Endothelial cell of umbilical vein (primary cell): ENCODE measurements around the gene PPP6R1. TPM values are rescaled to one million over a fixed set of nuclear protein-coding genes. Genes with fewer than 3 reads are reported as not detected.
A peak's percentile ranks its signal among the peaks of the same experiment; 100 is the strongest.

Source experiments
- BruUV-seq: library from RNA; stranded (reverse); fragments of 400-500 nt; replicated peaks from 2 replicates; lab custom pipeline; 2021; lab: Mats Ljungman, UMichigan
- CTCF ChIA-PET: fragments of 300-600, 350-600 bp; sonication (Branson Sonifier 250); formaldehyde crosslinking; loops from one replicate; lab custom pipeline; 2021; ENCODE audit warnings: antibody characterized with exemption, inconsistent platforms; lab: Charles Lee
- POLR2A ChIA-PET: fragments of 300-600, 350-600 bp; sonication (Branson Sonifier 250); formaldehyde crosslinking; loops from one replicate; lab custom pipeline; 2021; ENCODE audit warnings: antibody characterized with exemption, inconsistent platforms; lab: Charles Lee
- DNase-seq: peaks from one replicate; pipeline ENCODE4 v3.0.0-alpha.2; 2011; ENCODE audit warnings: low read depth, low spot score
- FAIRE-seq: peaks from 2 replicates; lab custom pipeline; 2011; peaks lifted over from hg19 to GRCh38; lab: Jason Lieb, UNC
- H2AFZ ChIP-seq: 2 replicates; pipeline ENCODE4 v1.6.0; 2012; ENCODE audit warnings: low read depth, low read length, control low read depth, inconsistent platforms
- H3K27ac ChIP-seq: 2 replicates; pipeline ENCODE4 v1.5.1; 2011; ENCODE audit warnings: low read depth, mild to moderate bottlenecking, control low read depth, low read length, moderate library complexity; ENCODE audit not compliant: insufficient read depth
- H3K27me3 ChIP-seq, 2 experiments: 2 replicates each; pipeline versions ENCODE4 v1.6.0 to v1.6.1; 2011; ENCODE audit warnings: low read length in 2 of 2, mixed read lengths in 1 of 2; ENCODE audit not compliant: control insufficient read depth in 2 of 2, insufficient read depth in 2 of 2
- H3K36me3 ChIP-seq, 2 experiments: 2 replicates in 1 of 2; 3 replicates in 1 of 2; pipeline ENCODE4 v1.5.1; 2011; ENCODE audit warnings: low read length in 2 of 2, mild to moderate bottlenecking in 1 of 2, moderate library complexity in 1 of 2; ENCODE audit not compliant: control insufficient read depth in 2 of 2, insufficient read depth in 2 of 2; ENCODE audit errors: extremely low read depth in 1 of 2
- H3K4me1 ChIP-seq: 3 replicates; pipeline ENCODE4 v1.5.1; 2011; ENCODE audit warnings: mild to moderate bottlenecking, low read length; ENCODE audit not compliant: control insufficient read depth, insufficient read depth; ENCODE audit errors: extremely low read depth
- H3K4me2 ChIP-seq: 2 replicates; pipeline ENCODE4 v1.6.1; 2011; ENCODE audit warnings: low read length, control low read depth, mixed read lengths; ENCODE audit not compliant: insufficient read depth
- H3K4me3 ChIP-seq, 3 experiments: fragments of 200-600 bp in 1 of 3; sonication (generic), shearing (Covaris generic) in 1 of 3; replicated peaks in 1 of 3; 2 replicates each; pipeline ENCODE4 v1.5.1; 2011 to 2016; ENCODE audit warnings: control low read depth in 3 of 3, low read length in 3 of 3, mild to moderate bottlenecking in 2 of 3, inconsistent platforms in 1 of 3, low read depth in 1 of 3, moderate library complexity in 1 of 3; ENCODE audit not compliant: insufficient read depth in 1 of 3
- H3K79me2 ChIP-seq: 2 replicates; pipeline ENCODE4 v1.6.0; 2012; ENCODE audit warnings: low read length, inconsistent platforms; ENCODE audit not compliant: control insufficient read depth, insufficient read depth
- H3K9ac ChIP-seq: replicated peaks from 2 replicates; pipeline ENCODE3; 2011; ENCODE audit warnings: low read length, control low read depth; ENCODE audit not compliant: insufficient read depth; ENCODE audit errors: extremely low read depth
- H3K9me1 ChIP-seq: replicated peaks from 3 replicates; pipeline ENCODE4 v1.6.0; 2011; ENCODE audit warnings: mild to moderate bottlenecking, low read length; ENCODE audit not compliant: control insufficient read depth, insufficient read depth; ENCODE audit errors: extremely low read depth
- H3K9me3 ChIP-seq: replicated peaks from 2 replicates; pipeline ENCODE4 v1.5.1; 2012; ENCODE audit warnings: low read length, inconsistent platforms; ENCODE audit not compliant: control insufficient read depth, insufficient read depth
- H4K20me1 ChIP-seq: replicated peaks from 2 replicates; pipeline ENCODE3; 2011; ENCODE audit warnings: mild to moderate bottlenecking, low read length; ENCODE audit not compliant: control insufficient read depth, insufficient read depth; ENCODE audit errors: extremely low read depth
- CTCF ChIP-seq, 2 donors: IDR thresholded peaks; 1 replicate in 1 of 2; 2 replicates in 1 of 2; pipeline ENCODE4 v1.5.1; 2011; ENCODE audit warnings: low read length in 2 of 2, mild to moderate bottlenecking in 2 of 2, moderate library complexity in 2 of 2, control low read depth in 1 of 2, inconsistent platforms in 1 of 2, low read depth in 1 of 2; ENCODE audit not compliant: insufficient read depth in 1 of 2; ENCODE audit errors: extremely low read depth in 1 of 2
- EZH2 ChIP-seq: IDR thresholded peaks from 2 replicates; pipeline ENCODE4 v1.6.1; 2012; ENCODE audit warnings: borderline replicate concordance, low read depth, mild to moderate bottlenecking, moderate library complexity, low read length, inconsistent platforms; ENCODE audit not compliant: severe bottlenecking
- FOS ChIP-seq: IDR thresholded peaks from 2 replicates; pipeline ENCODE4 v1.6.1; 2011; ENCODE audit warnings: mild to moderate bottlenecking, low read length, moderate library complexity, borderline replicate concordance; ENCODE audit not compliant: insufficient read depth
- GATA2 ChIP-seq: IDR thresholded peaks from 2 replicates; pipeline ENCODE4 v1.7.0; 2011; ENCODE audit warnings: low read depth, mild to moderate bottlenecking, moderate library complexity, mixed read lengths, low read length; ENCODE audit not compliant: insufficient read length, insufficient read depth
- JUN ChIP-seq: IDR thresholded peaks from 2 replicates; pipeline ENCODE4 v1.6.1; 2011; ENCODE audit warnings: borderline replicate concordance, low read depth; ENCODE audit not compliant: insufficient read length, insufficient read depth
- MAX ChIP-seq: IDR thresholded peaks from 2 replicates; pipeline ENCODE4 v1.6.1; 2011; ENCODE audit not compliant: insufficient read depth, insufficient read length
- MYC ChIP-seq: IDR thresholded peaks from one replicate; pipeline ENCODE4 v1.6.1; 2011; ENCODE audit warnings: mild to moderate bottlenecking, low read depth, low read length
- POLR2A ChIP-seq: IDR thresholded peaks from 2 replicates; pipeline ENCODE4 v1.6.1; 2012; ENCODE audit warnings: low read depth, mild to moderate bottlenecking, control low read depth, low read length
- POLR2AphosphoS5 ChIP-seq: IDR thresholded peaks from 2 replicates; pipeline ENCODE4 v1.6.1; 2012; ENCODE audit warnings: low read depth, mild to moderate bottlenecking, control low read depth, low read length, moderate library complexity; ENCODE audit not compliant: insufficient read depth
- dilution Hi-C: fragments of 300-500 bp; cut with MboI; formaldehyde crosslinking; loops from one replicate; pipeline ENCODE4 v1.15.0; 2019; ENCODE audit warnings: low sequenced_read_pairs; ENCODE audit not compliant: extremely low pct_ligation_motif_present
- intact Hi-C: fragments of 100-400 bp; cut with micrococcal nuclease; formaldehyde crosslinking; loops from one replicate; pipeline ENCODE4 v1.10.0; 2022
- polyA plus RNA-seq, 4 experiments: library from polyadenylated mRNA; depleted of rRNA in 3 of 4; stranded (reverse) in 3 of 4; unstranded in 1 of 4; fragments of >200 nt; gene quantifications; 2 replicates each; pipeline versions ENCODE4 v1.2.1 to v1.2.3, GENCODE V29; 2011 to 2012; ENCODE audit warnings: missing spikeins in 1 of 4
- total RNA-seq: library from RNA; stranded (reverse); gene quantifications from 2 replicates; pipeline ENCODE4 v1.2.3, GENCODE V29; 2021

The PPP6R1 gene
- total and polyA plus RNA-seq, 2 donors (not counting 3 experiments of a cell fraction or from before 2014, with no cell fraction given), result 35.7 to 71.8 TPM

- Histone ChIP-seq H3K79me2 (peaks cover 91% of the 10 kb centered on the region), H3K9me1 (no peaks in the 10 kb centered on the region), H3K27ac (peak overlapping the region; percentile 28), H3K9me3 (no peaks in the 10 kb centered on the region), H2AFZ (no peak overlapping the region), H3K9ac (no peak overlapping the region), H3K4me3 (peak overlapping the region in 1 of 3 experiments; percentile 37), H4K20me1 (no peaks in the 10 kb centered on the region), H3K27me3 (no peaks in the 10 kb centered on the region), H3K4me1 (peaks cover 59% of the 10 kb centered on the region), H3K4me2 (peak overlapping the region; percentile 67), H3K36me3 (no peaks in the 10 kb centered on the region)
- DNase-seq (peak; percentile 25), FAIRE-seq (peak; percentile 87)
- intact Hi-C loops (loop anchor here (10.0 kb wide), 1 partner anchor 351 kb away; the partner anchor contains the start of genes ZNF524 and ZNF865), dilution Hi-C loops (no loop called here)
- TF ChIP-seq MYC (no peak), MAX (no peak), FOS (no peak), CTCF (IDR thresholded peaks at IDR 0.05; ENCODE audit: extremely low read depth in 1 of 2, insufficient read depth in 1 of 2, low read depth in 1 of 2, low read length in 2 of 2) (no peak), GATA2 (no peak), POLR2A (no peak), JUN (no peak), POLR2AphosphoS5 (no peak), EZH2 (no peak)
- ChIA-PET POLR2A (no interaction called here), CTCF (interaction anchor here (0.9 to 1.5 kb wide), 6 partner anchors 26 to 113 kb away, joined by 3 to 5 read pairs (median 4); partner anchors contain the start of gene HSPBP1)
- BruUV-seq, result no TSS peak
Observed at GRCh38 chr19:55253842-55254624, 4.8 kb downstream of the PPP6R1 start.
